ENCODE results near the gene DYNC1I2. TPM values are rescaled to one million over a fixed set of nuclear protein-coding genes. Genes with fewer than 3 reads are reported as not detected.

Gene DYNC1I2
- total RNA-seq, 2 experiments from 2014 or later: 42.3 to 58.5 TPM

- ChIA-PET POLR2A (interaction anchor here (0.6 to 2.3 kb wide), 5 partner anchors 8 to 358 kb away, joined by 3 to 12 read pairs (median 4); no protein-coding TSS in a partner anchor), CTCF (ENCODE audit: unreplicated experiment) (interaction anchor here (1.0 to 1.2 kb wide), 2 partner anchors 18 to 400 kb away, joined by 3 read pairs; partner anchors contain the start of gene DLX2)
- H3K27ac ChIP-seq (ENCODE audit: low read depth, low read length, poor library complexity, severe bottlenecking): no peak overlapping the region
- H3K36me3 ChIP-seq (ENCODE audit: insufficient read depth, low read length): peaks cover 20% of the 10 kb centered on the region; the same call in 1 of the 2 replicates
- no TSS peak for BruUV-seq (replicated peaks)
- no peak overlapping the region for H3K4me2 ChIP-seq (ENCODE audit: low read length)
- H3K4me3 ChIP-seq (ENCODE audit: low read depth, low read length, poor library complexity, severe bottlenecking): no peak overlapping the region
- DNase-seq (ENCODE audit: low spot score): no peak
- H3K9me2 ChIP-seq (ENCODE audit: insufficient read depth, low read length): no peaks in the 10 kb centered on the region
- no peak overlapping the region for H2AFZ ChIP-seq (ENCODE audit: low read length)
- intact Hi-C loops (cut with micrococcal nuclease; ENCODE audit: unreplicated experiment): loop anchor here (2.0 to 5.0 kb wide), 2 partner anchors 106 to 128 kb away; no protein-coding TSS in a partner anchor
- peaks cover 15% of the 10 kb centered on the region; the same call in 1 of the 2 replicates for H3K79me2 ChIP-seq (ENCODE audit: insufficient read depth, low read depth, low read length)
- 0 out of 2 replicates have a peak, but pooled peaks cover 8% of the 10 kb centered on the region for H4K20me1 ChIP-seq (ENCODE audit: insufficient read depth, low read length)
- H3K4me1 ChIP-seq (ENCODE audit: insufficient read depth, low read length, poor library complexity, severe bottlenecking): peaks cover 9% of the 10 kb centered on the region
- TF ChIP-seq, protein P1, sequence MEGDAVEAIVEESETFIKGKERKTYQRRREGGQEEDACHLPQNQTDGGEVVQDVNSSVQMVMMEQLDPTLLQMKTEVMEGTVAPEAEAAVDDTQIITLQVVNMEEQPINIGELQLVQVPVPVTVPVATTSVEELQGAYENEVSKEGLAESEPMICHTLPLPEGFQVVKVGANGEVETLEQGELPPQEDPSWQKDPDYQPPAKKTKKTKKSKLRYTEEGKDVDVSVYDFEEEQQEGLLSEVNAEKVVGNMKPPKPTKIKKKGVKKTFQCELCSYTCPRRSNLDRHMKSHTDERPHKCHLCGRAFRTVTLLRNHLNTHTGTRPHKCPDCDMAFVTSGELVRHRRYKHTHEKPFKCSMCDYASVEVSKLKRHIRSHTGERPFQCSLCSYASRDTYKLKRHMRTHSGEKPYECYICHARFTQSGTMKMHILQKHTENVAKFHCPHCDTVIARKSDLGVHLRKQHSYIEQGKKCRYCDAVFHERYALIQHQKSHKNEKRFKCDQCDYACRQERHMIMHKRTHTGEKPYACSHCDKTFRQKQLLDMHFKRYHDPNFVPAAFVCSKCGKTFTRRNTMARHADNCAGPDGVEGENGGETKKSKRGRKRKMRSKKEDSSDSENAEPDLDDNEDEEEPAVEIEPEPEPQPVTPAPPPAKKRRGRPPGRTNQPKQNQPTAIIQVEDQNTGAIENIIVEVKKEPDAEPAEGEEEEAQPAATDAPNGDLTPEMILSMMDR (conservative IDR thresholded peaks at IDR 0.05; ENCODE audit: low read length): no peak
- TF ChIP-seq EZH2phosphoT487 (IDR thresholded peaks at IDR 0.05; ENCODE audit: borderline replicate concordance, low read depth, low read length): no peak
- no peaks in the 10 kb centered on the region for H3K9me3 ChIP-seq (ENCODE audit: low read length)
These were observed 15.7 kb downstream of the DYNC1I2 start for GRCh38 chr2:171702781-171703556.

DNA sequence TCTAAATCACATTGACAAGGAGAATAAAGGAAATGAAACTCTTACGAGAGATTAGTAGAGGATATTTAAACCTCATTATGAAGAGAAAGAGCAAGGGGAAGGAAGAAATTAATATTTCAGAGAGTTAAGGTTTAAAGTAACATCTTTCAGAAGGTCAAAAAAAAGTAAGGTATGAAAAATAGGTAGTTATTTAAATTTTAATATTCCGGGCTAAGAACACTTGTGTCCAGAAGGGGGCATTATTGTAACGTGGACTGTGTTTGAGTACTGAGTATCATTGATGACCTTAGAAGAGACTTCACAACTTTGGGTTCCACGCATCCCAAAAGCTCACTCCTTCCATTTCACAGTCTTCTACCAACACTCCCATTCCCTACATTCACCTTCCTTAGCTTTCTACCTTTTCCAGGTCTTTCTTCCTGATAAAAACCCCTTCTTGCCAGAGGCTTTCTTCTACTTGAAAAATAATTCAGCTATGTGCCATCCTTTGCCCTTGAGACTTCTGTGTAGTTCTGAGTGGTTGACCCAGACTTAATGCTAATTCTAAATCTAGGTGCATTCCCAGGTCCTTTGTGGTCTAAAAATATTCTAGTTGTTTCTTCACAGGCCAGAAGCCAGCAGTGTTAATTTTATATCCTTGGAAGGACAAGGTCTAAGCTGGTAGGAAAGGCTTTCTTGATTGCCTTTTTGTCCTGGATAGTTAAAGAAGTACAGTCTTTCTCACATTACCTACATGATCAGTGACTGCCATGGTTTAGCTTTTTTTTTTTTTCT lies 16.5 kb downstream of the DYNC1I2 start:
- DNase-seq (ENCODE audit: low spot score): peak; percentile 56
- Histone ChIP-seq H4K20me1 (ENCODE audit: insufficient read depth, low read length) (0 out of 2 replicates have a peak, but pooled peaks cover 8% of the 10 kb centered on the region), H2AFZ (ENCODE audit: low read length) (no peak overlapping the region), H3K4me1 (ENCODE audit: insufficient read depth, low read length, poor library complexity, severe bottlenecking) (peaks cover 9% of the 10 kb centered on the region), H3K9me3 (ENCODE audit: low read length) (no peaks in the 10 kb centered on the region), H3K4me2 (ENCODE audit: low read length) (no peak overlapping the region), H3K79me2 (ENCODE audit: insufficient read depth, low read depth, low read length) (peaks cover 15% of the 10 kb centered on the region; the same call in 1 of the 2 replicates), H3K36me3 (ENCODE audit: insufficient read depth, low read length) (peaks cover 18% of the 10 kb centered on the region; the same call in 1 of the 2 replicates), H3K9me2 (ENCODE audit: insufficient read depth, low read length) (no peaks in the 10 kb centered on the region), H3K27ac (ENCODE audit: low read depth, low read length, poor library complexity, severe bottlenecking) (no peak overlapping the region), H3K4me3 (ENCODE audit: low read depth, low read length, poor library complexity, severe bottlenecking) (no peak overlapping the region)
- CTCF ChIA-PET (ENCODE audit: unreplicated experiment): interaction anchor here (1.0 to 1.2 kb wide), 2 partner anchors 18 to 399 kb away, joined by 3 read pairs; partner anchors contain the start of gene DLX2
- TF ChIP-seq, protein P1 (conservative IDR thresholded peaks at IDR 0.05; ENCODE audit: low read length): peak; percentile 81
- no peak for TF ChIP-seq EZH2phosphoT487 (IDR thresholded peaks at IDR 0.05; ENCODE audit: borderline replicate concordance, low read depth, low read length)
- POLR2A ChIA-PET: interaction anchor here (0.6 to 1.4 kb wide), 6 partner anchors 8 to 584 kb away, joined by 3 to 5 read pairs (median 4); no protein-coding TSS in a partner anchor
- no TSS peak for BruUV-seq (replicated peaks)
- intact Hi-C loops (cut with micrococcal nuclease; ENCODE audit: unreplicated experiment): loop anchor here (2.0 to 5.0 kb wide), 2 partner anchors 106 to 129 kb away; no protein-coding TSS in a partner anchor

All from OCI-LY7 (cell line).